HL-60 (cell line): ENCODE measurements around the gene ZNF316.

ENCODE experiments used
- DNase-seq, 2 experiments: peaks; one replicate each; pipeline ENCODE4 v3.0.0-alpha.2; 2010 to 2020; ENCODE audit warnings: low read depth in 1 of 2, low spot score in 1 of 2
- H3K27ac ChIP-seq: fragments of 250-450 bp; sonication (Bioruptor Pico); replicated peaks from 2 replicates; pipeline ENCODE4 v1.5.1; 2020; ENCODE audit warnings: mild to moderate bottlenecking, moderate library complexity
- H3K27me3 ChIP-seq: fragments of 250-450 bp; sonication (Bioruptor Pico); 2 replicates; pipeline ENCODE4 v1.5.1; 2021; ENCODE audit warnings: mild to moderate bottlenecking, moderate library complexity; ENCODE audit not compliant: insufficient read depth, poor library complexity, severe bottlenecking
- H3K4me3 ChIP-seq: replicated peaks from 2 replicates; pipeline ENCODE4 v1.5.1; 2011; ENCODE audit warnings: mild to moderate bottlenecking, control low read depth, low read length; ENCODE audit not compliant: insufficient read depth
- GABPA ChIP-seq: IDR thresholded peaks from 2 replicates; pipeline ENCODE4 v1.6.1; 2012; ENCODE audit warnings: low read depth
- POLR2AphosphoS5 ChIP-seq: IDR thresholded peaks from 2 replicates; pipeline ENCODE4 v1.6.1; 2012; ENCODE audit warnings: low read depth
- REST ChIP-seq: IDR thresholded peaks from 2 replicates; pipeline ENCODE4 v1.6.1; 2012; ENCODE audit warnings: low read depth; ENCODE audit not compliant: insufficient replicate concordance
- SPI1 ChIP-seq: IDR thresholded peaks from 2 replicates; pipeline ENCODE4 v1.6.1; 2012; ENCODE audit warnings: low read depth, mild to moderate bottlenecking, borderline replicate concordance
- long read RNA-seq: library from polyadenylated mRNA; unstranded; transcript quantifications from one replicate; pipeline ENCODE4 v2.0.0, GENCODE V29; 2020
- TF ChIP-seq, protein P1 (sequence below): IDR thresholded peaks from one replicate; pipeline ENCODE4 v1.5.1; 2011; ENCODE audit warnings: low read length, control low read depth, inconsistent platforms; ENCODE audit not compliant: insufficient read depth

ZNF316 gene
- long read RNA-seq, partial matches to known transcripts: 0 of 5 reads
- long read RNA-seq, other reads (novel, unspliced or antisense): 5 of 5 reads

DNA sequence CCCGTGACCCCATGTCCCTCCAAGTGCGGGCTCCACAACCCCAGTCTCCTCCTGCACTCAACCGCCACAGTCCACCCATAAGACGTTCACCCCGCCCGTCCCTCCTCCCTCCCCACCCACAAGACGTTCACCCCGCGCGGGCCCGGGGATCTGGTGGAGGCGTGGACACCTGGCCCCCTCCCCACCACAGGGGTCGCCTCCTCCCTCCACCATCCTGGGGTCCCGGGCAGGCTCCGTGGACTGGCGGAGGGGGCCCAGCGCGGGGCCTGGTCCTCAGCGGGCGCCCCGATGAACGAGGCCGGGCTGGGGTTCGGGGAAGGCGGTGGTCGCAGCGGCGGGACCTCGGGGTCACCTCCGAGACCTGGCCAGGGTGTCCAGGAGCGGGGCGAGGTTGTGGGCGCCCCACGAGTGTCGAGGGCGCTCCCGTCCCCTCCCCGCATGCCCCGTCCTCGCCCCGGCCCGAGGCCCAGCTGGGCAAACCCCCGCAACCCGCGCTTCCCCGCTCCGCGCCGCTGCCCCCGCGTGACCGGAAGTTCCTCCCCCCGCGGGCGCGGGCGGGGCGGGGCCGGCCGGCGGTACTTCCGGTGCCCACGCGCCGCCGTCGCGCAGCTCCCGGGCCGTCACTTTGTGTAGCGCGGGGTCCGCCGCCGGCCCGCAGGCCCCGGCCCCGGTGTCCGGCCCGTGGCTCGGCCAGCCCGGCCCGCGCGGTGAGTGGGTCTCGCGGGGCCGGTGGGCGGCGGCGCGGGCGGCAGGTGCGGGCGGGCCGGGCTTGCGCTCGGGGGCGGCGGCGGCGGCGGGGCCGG lies at the start of gene ZNF316:
Gene ZNF316 (plus strand): TSS at position 578 of the 803 bp plus-strand sequence. CDS start 5,092 bp downstream, outside the sequence.
- DNase-seq: peak; percentile 18 to 41
- Histone ChIP-seq H3K27me3 (no peaks in the 10 kb centered on the region), H3K27ac (peak within 1 kb of the TSS; percentile 77), H3K4me3 (peak within 1 kb of the TSS; percentile 78)
- TF ChIP-seq GABPA (peak; percentile 82), SPI1 (no peak), POLR2AphosphoS5 (peak; percentile 50; the same call in 1 of the 2 replicates), REST (no peak)
- TF ChIP-seq, protein P1, sequence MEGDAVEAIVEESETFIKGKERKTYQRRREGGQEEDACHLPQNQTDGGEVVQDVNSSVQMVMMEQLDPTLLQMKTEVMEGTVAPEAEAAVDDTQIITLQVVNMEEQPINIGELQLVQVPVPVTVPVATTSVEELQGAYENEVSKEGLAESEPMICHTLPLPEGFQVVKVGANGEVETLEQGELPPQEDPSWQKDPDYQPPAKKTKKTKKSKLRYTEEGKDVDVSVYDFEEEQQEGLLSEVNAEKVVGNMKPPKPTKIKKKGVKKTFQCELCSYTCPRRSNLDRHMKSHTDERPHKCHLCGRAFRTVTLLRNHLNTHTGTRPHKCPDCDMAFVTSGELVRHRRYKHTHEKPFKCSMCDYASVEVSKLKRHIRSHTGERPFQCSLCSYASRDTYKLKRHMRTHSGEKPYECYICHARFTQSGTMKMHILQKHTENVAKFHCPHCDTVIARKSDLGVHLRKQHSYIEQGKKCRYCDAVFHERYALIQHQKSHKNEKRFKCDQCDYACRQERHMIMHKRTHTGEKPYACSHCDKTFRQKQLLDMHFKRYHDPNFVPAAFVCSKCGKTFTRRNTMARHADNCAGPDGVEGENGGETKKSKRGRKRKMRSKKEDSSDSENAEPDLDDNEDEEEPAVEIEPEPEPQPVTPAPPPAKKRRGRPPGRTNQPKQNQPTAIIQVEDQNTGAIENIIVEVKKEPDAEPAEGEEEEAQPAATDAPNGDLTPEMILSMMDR: no peak

- Histone ChIP-seq H3K27ac (no peak overlapping the region), H3K27me3 (no peaks in the 10 kb centered on the region), H3K4me3 (no peak overlapping the region)
- TF ChIP-seq GABPA (no peak), SPI1 (no peak), REST (no peak), POLR2AphosphoS5 (no peak)
- TF ChIP-seq, protein P1: no peak
- DNase-seq: no peak
Measured at GRCh38 chr7:6588566-6588965, 48.6 kb upstream of the ZNF316 start.

- Histone ChIP-seq H3K4me3 (peak overlapping the region; percentile 28), H3K27me3 (no peaks in the 10 kb centered on the region), H3K27ac (no peak overlapping the region)
- DNase-seq: no peak
- TF ChIP-seq GABPA (no peak), POLR2AphosphoS5 (no peak), SPI1 (no peak), REST (no peak)
- TF ChIP-seq, protein P1: no peak
Measured at GRCh38 chr7:6589151-6589828, 47.8 kb upstream of the ZNF316 start.
